SK-N-SH (cell line): ENCODE measurements around the gene LPCAT1. TPM values are rescaled to one million over a fixed set of nuclear protein-coding genes. Genes with fewer than 3 reads are reported as not detected.

Experiments used
- CTCF ChIA-PET: fragments of 300-600, 350-600 bp; formaldehyde crosslinking; extraction: SDS; loops from one replicate; lab custom pipeline; 2021; lab: Yijun Ruan, JAX
- POLR2A ChIA-PET: fragments of 350-600 bp; sonication (Branson Sonifier 250); formaldehyde crosslinking; extraction: SDS; loops from one replicate; lab custom pipeline; 2020; ENCODE audit warnings: antibody characterized with exemption, inconsistent platforms; lab: Yijun Ruan, JAX
- DNase-seq: peaks from one replicate; pipeline ENCODE4 v3.0.0; 2012
- H2AFZ ChIP-seq: fragments of 200-600 bp; sonication (generic); 2 replicates; pipeline ENCODE4 v1.8.1; 2016; ENCODE audit warnings: antibody characterized with exemption, mild to moderate bottlenecking, low read depth
- H3F3A ChIP-seq: fragments of 200-600 bp; sonication (generic); replicated peaks from 2 replicates; pipeline ENCODE3; 2016; ENCODE audit warnings: antibody characterized with exemption, mild to moderate bottlenecking; ENCODE audit not compliant: insufficient read depth
- H3K27ac ChIP-seq, 2 experiments: fragments of 200-500 bp in 1 of 2; fragments of 200-600 bp in 1 of 2; sonication (Bioruptor generic) in 1 of 2; sonication (generic), shearing (Covaris generic) in 1 of 2; 2 replicates each; pipeline versions ENCODE4 v1.5.1 to v1.6.1; 2014 to 2016; ENCODE audit warnings: low read depth in 2 of 2, inconsistent platforms in 1 of 2, low read length in 1 of 2, mild to moderate bottlenecking in 1 of 2, mixed read lengths in 1 of 2
- H3K27me3 ChIP-seq: fragments of 200-600 bp; sonication (generic), shearing (Covaris generic); 2 replicates; pipeline ENCODE4 v1.6.1; 2016; ENCODE audit warnings: mixed run types; ENCODE audit not compliant: insufficient read depth
- H3K36me3 ChIP-seq, 2 experiments: fragments of 200-500 bp in 1 of 2; fragments of 200-600 bp in 1 of 2; sonication (Bioruptor generic) in 1 of 2; sonication (generic) in 1 of 2; replicated peaks in 1 of 2; 2 replicates each; pipeline versions ENCODE3 to v1.5.1; 2014 to 2016; ENCODE audit warnings: low read length in 1 of 2, mild to moderate bottlenecking in 1 of 2; ENCODE audit not compliant: insufficient read depth in 2 of 2, control insufficient read depth in 1 of 2
- H3K4me1 ChIP-seq, 2 experiments: fragments of 200-500 bp in 1 of 2; fragments of 200-600 bp in 1 of 2; sonication (Bioruptor generic) in 1 of 2; sonication (generic), shearing (Covaris generic) in 1 of 2; 2 replicates each; pipeline versions ENCODE4 v1.5.1 to v1.6.1; 2014 to 2016; ENCODE audit warnings: low read depth in 1 of 2, low read length in 1 of 2, mixed run types in 1 of 2; ENCODE audit not compliant: insufficient read depth in 2 of 2, control insufficient read depth in 1 of 2
- H3K4me2 ChIP-seq: fragments of 200-600 bp; sonication (generic), shearing (Covaris generic); 2 replicates; pipeline ENCODE4 v1.6.1; 2017; ENCODE audit warnings: mixed run types
- H3K4me3 ChIP-seq, 2 experiments: fragments of 200-500 bp in 1 of 2; fragments of 200-600 bp in 1 of 2; sonication (Bioruptor generic) in 1 of 2; sonication (generic), shearing (Covaris generic) in 1 of 2; 2 replicates each; pipeline versions ENCODE4 v1.5.1 to v1.8.1; 2014 to 2016; ENCODE audit warnings: low read depth in 2 of 2, inconsistent platforms in 1 of 2, low read length in 1 of 2, mild to moderate bottlenecking in 1 of 2, mixed read lengths in 1 of 2, moderate library complexity in 1 of 2
- H3K79me2 ChIP-seq: fragments of 200-600 bp; sonication (generic); 2 replicates; pipeline ENCODE4 v1.8.1; 2017; ENCODE audit warnings: mild to moderate bottlenecking; ENCODE audit not compliant: insufficient read depth
- H3K9ac ChIP-seq: fragments of 200-600 bp; sonication (generic); 2 replicates; pipeline ENCODE4 v1.6.1; 2017; ENCODE audit warnings: mixed run types
- H3K9me2 ChIP-seq: fragments of 200-600 bp; sonication (generic); 2 replicates; pipeline ENCODE4 v1.6.1; 2017; ENCODE audit warnings: mixed run types
- H3K9me3 ChIP-seq: fragments of 200-600 bp; sonication (generic); 2 replicates; pipeline ENCODE4 v1.6.1; 2017; ENCODE audit warnings: mixed run types, mild to moderate bottlenecking, moderate library complexity
- H4K20me1 ChIP-seq: fragments of 200-600 bp; sonication (generic); 2 replicates; pipeline ENCODE4 v1.6.1; 2017; ENCODE audit warnings: mild to moderate bottlenecking, mixed run types; ENCODE audit not compliant: insufficient read depth
- CHD2 ChIP-seq: fragments of 150-350 bp; IDR thresholded peaks from 2 replicates; pipeline ENCODE4 v1.6.1; 2018; ENCODE audit warnings: low read length; ENCODE audit not compliant: partially characterized antibody
- ELF1 ChIP-seq: IDR thresholded peaks from 2 replicates; pipeline ENCODE4 v1.4.0; 2012
- EZH2phosphoT487 ChIP-seq: fragments of 200-600 bp; sonication (generic); IDR thresholded peaks from 2 replicates; pipeline ENCODE4 v1.6.1; 2017; ENCODE audit warnings: low read depth, mixed run types, mild to moderate bottlenecking, antibody characterized with exemption, moderate library complexity, borderline replicate concordance
- FOSL2 ChIP-seq: IDR thresholded peaks from 2 replicates; pipeline ENCODE4 v1.4.0; 2012; ENCODE audit warnings: low read depth, mild to moderate bottlenecking, moderate library complexity, borderline replicate concordance
- FOXJ3 ChIP-seq: sonication (generic); formaldehyde crosslinking; IDR thresholded peaks from 2 replicates; pipeline ENCODE4 v1.5.1; 2020; ENCODE audit warnings: mild to moderate bottlenecking, missing genetic modification reagents
- GATA2 ChIP-seq: sonication (generic); formaldehyde crosslinking; IDR thresholded peaks from 2 replicates; pipeline ENCODE4 v1.5.0; 2020; ENCODE audit warnings: mild to moderate bottlenecking, missing genetic modification reagents
- IRF3 ChIP-seq: fragments of 150-350 bp; IDR thresholded peaks from 2 replicates; pipeline ENCODE4 v1.6.1; 2016; ENCODE audit warnings: mild to moderate bottlenecking, low read depth, low read length
- JUND ChIP-seq: IDR thresholded peaks from 2 replicates; pipeline ENCODE4 v1.4.0; 2012
- MAX ChIP-seq: IDR thresholded peaks from 2 replicates; pipeline ENCODE4 v1.4.0; 2012; ENCODE audit warnings: low read depth
- MEF2A ChIP-seq: IDR thresholded peaks from 2 replicates; pipeline ENCODE4 v1.4.0; 2012; ENCODE audit warnings: low read depth, borderline replicate concordance
- MXI1 ChIP-seq: IDR thresholded peaks from 2 replicates; pipeline ENCODE4 v1.6.1; 2012; ENCODE audit warnings: mild to moderate bottlenecking, low read depth, low read length, improper control_type of control experiment
- NFIC ChIP-seq: IDR thresholded peaks from 2 replicates; pipeline ENCODE4 v1.4.0; 2012; ENCODE audit warnings: borderline replicate concordance
- NRF1 ChIP-seq: IDR thresholded peaks from 2 replicates; pipeline ENCODE4 v1.6.1; 2012; ENCODE audit warnings: low read depth, mild to moderate bottlenecking, low read length
- POLR2AphosphoS5 ChIP-seq: IDR thresholded peaks from 2 replicates; pipeline ENCODE4 v1.6.1; 2012; ENCODE audit warnings: low read depth, low read length
- RCOR1 ChIP-seq: fragments of 150-350 bp; IDR thresholded peaks from 2 replicates; pipeline ENCODE4 v1.6.1; 2017; ENCODE audit warnings: antibody characterized with exemption, low read length
- RXRA ChIP-seq: IDR thresholded peaks from 2 replicates; pipeline ENCODE4 v1.4.0; 2012; ENCODE audit warnings: low read depth, mild to moderate bottlenecking, borderline replicate concordance
- SIN3A ChIP-seq: IDR thresholded peaks from 2 replicates; pipeline ENCODE4 v1.6.1; 2012; ENCODE audit warnings: low read depth, mild to moderate bottlenecking, low read length, moderate library complexity, borderline replicate concordance
- TCF12 ChIP-seq: IDR thresholded peaks from 2 replicates; pipeline ENCODE4 v1.4.0; 2012
- USF2 ChIP-seq: fragments of 150-350 bp; IDR thresholded peaks from 2 replicates; pipeline ENCODE4 v1.6.1; 2017; ENCODE audit warnings: antibody characterized with exemption, low read length, low read depth, borderline replicate concordance
- YY1 ChIP-seq: IDR thresholded peaks from 2 replicates; pipeline ENCODE4 v1.4.0; 2012; ENCODE audit warnings: low read depth, mild to moderate bottlenecking
- WGBS: methylation state at CpG from one replicate; pipeline ENCODE4 v1.1.6; 2017; ENCODE audit warnings: low lambda C conversion rate; 5-methylcytosine and 5-hydroxymethylcytosine counted together
- polyA plus RNA-seq, 3 experiments: library from polyadenylated mRNA; depleted of rRNA; stranded (reverse); fragments of >200 nt; gene quantifications; 2 replicates each; pipeline ENCODE4 v1.2.3, GENCODE V29; 2012

The LPCAT1 gene
- polyA plus RNA-seq, 1 of the 3 experiments (the other 2 are of a cell fraction) = 42.3 TPM

GRCh38 chr5:1523480-1523792, 324 bp downstream of the LPCAT1 start:
- Histone ChIP-seq H2AFZ (no peak overlapping the region), H3K9ac (peak overlapping the region; percentile 76), H3K4me2 (peak overlapping the region; percentile 94)

GRCh38 chr5:1522601-1523479, 920 bp downstream of the LPCAT1 start:
- 7% methylated on average over 10 of the region's 63 CpGs for WGBS
- no peaks in the 10 kb centered on the region for H3K9me2 ChIP-seq
- H3K4me1 ChIP-seq = peaks cover 11 to 16% of the 10 kb centered on the region in 2 experiments; a peak in 2 of 4 replicates
- H3K4me3 ChIP-seq = peak overlapping the region; percentile 73 to 87
- H2AFZ ChIP-seq = no peak overlapping the region
- no peaks in the 10 kb centered on the region; the same call in 1 of the 2 replicates for H3K27me3 ChIP-seq
- peaks cover 6 to 25% of the 10 kb centered on the region in 2 experiments for H3K36me3 ChIP-seq
- no peaks in the 10 kb centered on the region for H3K9me3 ChIP-seq
- peak overlapping the region; percentile 76 for H3K9ac ChIP-seq
- H3K4me2 ChIP-seq = peak overlapping the region; percentile 94
- ChIA-PET POLR2A (interaction anchor here (1.1 to 1.4 kb wide), 3 partner anchors 10 to 338 kb away, joined by 3 to 4 read pairs (median 4); no protein-coding TSS in a partner anchor), CTCF (interaction anchor here (0.8 to 1.4 kb wide), 5 partner anchors 13 to 355 kb away, joined by 3 to 7 read pairs (median 3); no protein-coding TSS in a partner anchor)
- no peak for TF ChIP-seq ELF1
- TF ChIP-seq TCF12 = no peak
- no peak for TF ChIP-seq RXRA
- TF ChIP-seq MEF2A = no peak
- no peak for TF ChIP-seq GATA2
- no peak for TF ChIP-seq FOSL2
- TF ChIP-seq IRF3 = no peak
- TF ChIP-seq MXI1 = peak; percentile 71
- TF ChIP-seq FOXJ3 = no peak
- TF ChIP-seq JUND = no peak
- no peak for TF ChIP-seq NRF1
- TF ChIP-seq RCOR1 = no peak
- peak; percentile 28; the same call in 1 of the 2 replicates for TF ChIP-seq MAX
- no peak for TF ChIP-seq CHD2
- TF ChIP-seq YY1 = no peak
- TF ChIP-seq EZH2phosphoT487 = no peak
- no peak for TF ChIP-seq NFIC
- TF ChIP-seq SIN3A = peak; percentile 28; the same call in 1 of the 2 replicates
- H3K27ac ChIP-seq = no peak overlapping the region
- H4K20me1 ChIP-seq = peaks cover 45% of the 10 kb centered on the region
- H3K79me2 ChIP-seq = peaks cover 55% of the 10 kb centered on the region
- peak; percentile 74 for DNase-seq
- no peaks in the 10 kb centered on the region for H3F3A ChIP-seq

More at GRCh38 chr5:1523480-1523792, 324 bp downstream of the LPCAT1 start:
- Histone ChIP-seq H4K20me1 (peaks cover 41% of the 10 kb centered on the region), H3K4me3 (peak overlapping the region; percentile 73 to 87), H3K9me2 (no peaks in the 10 kb centered on the region), H3K9me3 (no peaks in the 10 kb centered on the region), H3K79me2 (peaks cover 49% of the 10 kb centered on the region), H3K36me3 (peaks cover 6 to 21% of the 10 kb centered on the region in 2 experiments), H3K27me3 (no peaks in the 10 kb centered on the region; the same call in 1 of the 2 replicates), H3F3A (no peaks in the 10 kb centered on the region), H3K4me1 (peaks cover 11 to 16% of the 10 kb centered on the region in 2 experiments; a peak in 2 of 4 replicates), H3K27ac (peak overlapping the region in 1 of 2 experiments; percentile 84; a peak in 1 of 4 replicates)
- POLR2A ChIA-PET = interaction anchor here (1.1 to 1.4 kb wide), 3 partner anchors 9 to 338 kb away, joined by 3 to 4 read pairs (median 4); no protein-coding TSS in a partner anchor
- peak; percentile 83 for DNase-seq
- CTCF ChIA-PET = interaction anchor here (0.8 to 1.3 kb wide), 3 partner anchors 9 to 122 kb away, joined by 3 read pairs; no protein-coding TSS in a partner anchor
- TF ChIP-seq USF2 (no peak), POLR2AphosphoS5 (no peak), CHD2 (no peak)
- no CpG with 5 or more reads among the region's 48 CpGs for WGBS
